Dermis microvascular lymphatic vessel endothelial cell (primary cell): ENCODE measurements around the gene DLGAP4. TPM values are rescaled to one million over a fixed set of nuclear protein-coding genes. Genes with fewer than 3 reads are reported as not detected.

Experiments
- DNase-seq, 2 donors: peaks; one replicate each; pipeline versions ENCODE4 v3.0.0 to v3.0.0-alpha.2; 2010; ENCODE audit warnings: low read depth in 2 of 2
- total RNA-seq: library from RNA; depleted of rRNA; stranded (reverse); fragments of >200 nt; gene quantifications from 2 replicates; pipeline ENCODE4 v1.2.1, GENCODE V29; 2014

Gene DLGAP4, protein sequence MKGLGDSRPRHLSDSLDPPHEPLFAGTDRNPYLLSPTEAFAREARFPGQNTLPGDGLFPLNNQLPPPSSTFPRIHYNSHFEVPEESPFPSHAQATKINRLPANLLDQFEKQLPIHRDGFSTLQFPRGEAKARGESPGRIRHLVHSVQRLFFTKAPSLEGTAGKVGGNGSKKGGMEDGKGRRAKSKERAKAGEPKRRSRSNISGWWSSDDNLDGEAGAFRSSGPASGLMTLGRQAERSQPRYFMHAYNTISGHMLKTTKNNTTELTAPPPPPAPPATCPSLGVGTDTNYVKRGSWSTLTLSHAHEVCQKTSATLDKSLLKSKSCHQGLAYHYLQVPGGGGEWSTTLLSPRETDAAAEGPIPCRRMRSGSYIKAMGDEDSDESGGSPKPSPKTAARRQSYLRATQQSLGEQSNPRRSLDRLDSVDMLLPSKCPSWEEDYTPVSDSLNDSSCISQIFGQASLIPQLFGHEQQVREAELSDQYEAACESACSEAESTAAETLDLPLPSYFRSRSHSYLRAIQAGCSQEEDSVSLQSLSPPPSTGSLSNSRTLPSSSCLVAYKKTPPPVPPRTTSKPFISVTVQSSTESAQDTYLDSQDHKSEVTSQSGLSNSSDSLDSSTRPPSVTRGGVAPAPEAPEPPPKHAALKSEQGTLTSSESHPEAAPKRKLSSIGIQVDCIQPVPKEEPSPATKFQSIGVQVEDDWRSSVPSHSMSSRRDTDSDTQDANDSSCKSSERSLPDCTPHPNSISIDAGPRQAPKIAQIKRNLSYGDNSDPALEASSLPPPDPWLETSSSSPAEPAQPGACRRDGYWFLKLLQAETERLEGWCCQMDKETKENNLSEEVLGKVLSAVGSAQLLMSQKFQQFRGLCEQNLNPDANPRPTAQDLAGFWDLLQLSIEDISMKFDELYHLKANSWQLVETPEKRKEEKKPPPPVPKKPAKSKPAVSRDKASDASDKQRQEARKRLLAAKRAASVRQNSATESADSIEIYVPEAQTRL
- 7.8 and 19.5 TPM in 2 replicates for total RNA-seq

DNA sequence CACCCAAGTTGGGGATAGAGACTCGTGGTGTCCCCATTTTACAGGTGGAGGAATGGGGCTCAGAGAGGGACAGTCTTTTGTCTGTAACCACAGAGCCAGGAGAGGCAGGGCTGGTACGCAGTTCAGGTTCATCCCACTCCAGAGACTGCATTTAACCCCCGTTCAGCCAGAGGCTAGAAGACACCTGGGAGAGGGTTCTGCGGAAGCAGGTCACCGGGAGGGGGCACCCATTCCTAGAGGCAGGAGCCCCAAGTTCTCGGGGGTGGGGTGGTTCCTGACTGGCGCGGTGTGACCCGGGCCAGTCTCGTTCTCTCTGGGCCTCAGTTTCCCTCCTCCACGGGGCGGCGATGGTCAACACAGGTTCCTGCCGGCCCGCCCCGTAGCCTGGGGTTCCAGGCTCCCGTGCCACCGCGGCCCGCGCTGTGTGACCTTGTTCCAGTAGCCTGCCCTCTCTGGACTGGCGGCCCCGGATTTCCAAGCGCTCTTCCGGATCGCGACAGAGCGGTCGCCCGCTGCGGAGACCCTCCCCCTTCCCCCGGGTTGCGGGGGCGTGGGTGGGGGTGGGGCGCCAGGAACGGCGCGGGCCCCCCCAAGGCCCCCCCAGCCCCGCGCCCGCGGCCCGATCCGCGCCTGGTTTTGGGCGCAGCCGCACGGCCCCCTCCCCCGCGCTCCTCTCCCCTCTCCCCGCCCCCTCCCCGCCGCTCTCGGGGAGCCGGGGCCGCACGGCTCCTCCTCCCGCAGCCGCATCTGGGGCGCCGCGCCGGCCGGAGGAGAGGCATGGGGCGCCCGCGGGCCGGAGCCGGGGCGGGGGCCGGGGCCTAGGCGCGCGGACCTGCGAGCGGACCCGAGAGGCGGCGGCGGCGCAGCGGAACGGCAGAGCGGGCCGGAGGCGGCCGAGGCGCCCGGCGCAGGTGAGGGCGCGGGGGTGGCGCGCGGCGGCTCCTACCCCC, at the start of gene DLGAP4:
Gene DLGAP4 (plus strand): TSS at position 738 of the 950 bp plus-strand sequence. CDS start 125,379 bp downstream, outside the sequence.
- DNase-seq, result no peak

DNA sequence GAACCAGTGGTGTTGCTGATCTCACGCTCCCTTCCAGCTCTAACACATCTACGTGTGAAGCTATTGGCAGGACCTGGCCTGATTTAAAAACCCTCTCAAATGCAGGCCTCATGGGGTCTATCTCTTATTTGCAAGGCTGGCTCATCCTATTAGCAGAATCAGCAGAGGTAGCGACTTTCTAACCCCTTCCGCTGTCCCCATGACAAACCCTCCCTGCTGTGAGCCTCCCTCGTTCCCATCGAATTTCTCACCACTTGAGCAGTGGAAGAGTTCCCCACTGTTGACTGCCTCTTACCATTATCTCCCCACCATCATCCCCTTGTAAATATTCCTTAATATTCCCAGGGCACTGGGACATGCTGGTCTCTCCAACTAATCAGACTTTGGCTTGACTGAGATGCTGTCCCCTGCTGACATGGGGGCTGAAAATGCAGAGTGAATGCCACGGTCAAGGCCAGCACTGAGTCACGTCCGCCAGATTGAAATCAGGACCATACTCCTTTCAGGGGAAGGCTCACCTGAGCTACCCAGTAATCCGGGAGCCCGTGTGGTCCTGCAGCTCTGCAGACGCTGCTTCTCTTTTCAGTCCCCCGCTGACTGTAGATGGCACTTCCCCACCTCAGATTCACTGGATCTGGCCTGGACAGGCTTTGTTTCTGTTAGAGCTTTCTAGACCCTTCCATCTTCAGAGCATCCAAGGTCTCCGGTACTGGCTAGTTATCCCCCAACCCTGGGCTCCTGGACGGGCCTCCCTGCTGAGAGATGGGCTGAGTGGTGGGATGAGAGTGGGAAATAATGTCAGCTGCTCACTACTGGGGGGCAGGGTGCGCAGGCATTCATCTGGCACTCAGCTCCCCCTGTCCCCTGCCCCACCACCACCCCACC, 46.7 kb upstream of the DLGAP4 start:
- DNase-seq, result no peak

DNA sequence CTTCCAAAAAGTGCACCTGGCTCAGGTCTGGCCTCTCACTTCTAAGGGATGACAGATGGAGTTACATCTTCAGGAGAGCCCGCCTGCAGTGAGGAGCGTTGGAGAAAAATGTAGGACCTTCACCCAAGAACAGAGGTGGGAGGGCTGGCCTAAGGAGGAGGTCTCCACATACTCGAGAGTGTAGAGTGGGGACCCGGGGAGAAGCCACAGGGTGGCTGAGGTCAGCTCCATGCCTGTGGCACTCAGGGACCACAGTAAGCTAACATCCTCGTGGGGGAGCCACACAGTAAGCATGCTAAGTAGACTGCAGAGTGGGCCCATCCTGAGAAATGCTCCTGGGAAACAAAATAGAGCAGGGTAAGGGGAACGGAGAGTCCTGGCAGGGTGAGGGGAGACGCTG, 45.8 kb upstream of the DLGAP4 start:
- DNase-seq, result no peak

DNA sequence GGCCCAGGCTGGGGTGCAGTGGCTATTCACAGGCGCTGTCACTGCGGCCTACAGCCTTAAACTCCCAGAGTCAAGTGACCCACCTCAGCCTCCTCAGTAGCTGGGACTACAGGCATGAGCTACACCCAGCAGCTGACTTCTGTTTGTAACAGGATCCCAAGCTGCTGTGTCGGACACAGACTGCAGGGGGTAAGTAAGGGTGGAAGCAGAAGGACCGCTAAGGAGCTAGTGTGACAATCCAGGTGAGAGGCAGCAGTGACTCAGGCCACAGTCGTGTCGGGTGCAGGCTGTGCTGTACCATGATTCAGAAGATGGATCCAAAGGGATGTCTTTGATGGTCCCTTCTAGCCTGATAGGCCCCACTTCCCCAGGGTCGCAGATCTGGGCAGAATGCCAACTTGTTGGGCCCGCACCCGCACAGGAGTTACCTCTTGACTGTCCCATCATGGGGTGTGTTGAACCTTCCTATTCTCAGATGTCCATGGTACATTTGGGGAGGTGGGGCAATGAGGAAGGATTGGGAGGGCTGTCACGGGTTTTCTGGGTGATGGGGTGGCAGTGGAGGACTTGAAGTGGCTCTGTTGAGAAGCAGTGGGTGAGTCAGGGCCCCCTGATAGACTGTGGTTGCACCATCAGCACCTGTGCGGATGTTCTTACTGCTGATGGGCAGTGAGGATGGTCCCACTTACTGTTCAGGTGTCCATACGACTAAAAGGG, 44.6 kb upstream of the DLGAP4 start:
- DNase-seq, result no peak

DNA sequence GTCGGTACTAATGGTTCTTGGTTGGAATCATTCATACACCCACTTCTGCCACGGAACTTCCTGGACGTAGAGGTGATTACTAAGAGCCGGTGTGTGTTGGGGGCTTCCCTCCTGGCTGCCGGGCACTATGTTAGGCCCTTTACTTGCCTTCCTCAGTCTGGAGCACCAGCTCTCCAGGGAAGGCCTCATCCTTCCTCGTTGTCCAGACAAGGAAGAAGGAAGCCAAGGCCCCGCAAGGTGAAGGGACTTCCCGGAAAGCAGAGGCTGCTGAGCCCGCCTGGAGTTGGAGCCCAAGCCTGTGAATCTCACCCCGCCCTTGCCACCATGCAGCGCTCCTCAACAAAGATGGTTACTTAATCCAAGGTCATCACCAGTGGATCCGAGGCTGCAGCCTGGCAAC, 43.7 kb upstream of the DLGAP4 start:
- no peak for DNase-seq

DNA sequence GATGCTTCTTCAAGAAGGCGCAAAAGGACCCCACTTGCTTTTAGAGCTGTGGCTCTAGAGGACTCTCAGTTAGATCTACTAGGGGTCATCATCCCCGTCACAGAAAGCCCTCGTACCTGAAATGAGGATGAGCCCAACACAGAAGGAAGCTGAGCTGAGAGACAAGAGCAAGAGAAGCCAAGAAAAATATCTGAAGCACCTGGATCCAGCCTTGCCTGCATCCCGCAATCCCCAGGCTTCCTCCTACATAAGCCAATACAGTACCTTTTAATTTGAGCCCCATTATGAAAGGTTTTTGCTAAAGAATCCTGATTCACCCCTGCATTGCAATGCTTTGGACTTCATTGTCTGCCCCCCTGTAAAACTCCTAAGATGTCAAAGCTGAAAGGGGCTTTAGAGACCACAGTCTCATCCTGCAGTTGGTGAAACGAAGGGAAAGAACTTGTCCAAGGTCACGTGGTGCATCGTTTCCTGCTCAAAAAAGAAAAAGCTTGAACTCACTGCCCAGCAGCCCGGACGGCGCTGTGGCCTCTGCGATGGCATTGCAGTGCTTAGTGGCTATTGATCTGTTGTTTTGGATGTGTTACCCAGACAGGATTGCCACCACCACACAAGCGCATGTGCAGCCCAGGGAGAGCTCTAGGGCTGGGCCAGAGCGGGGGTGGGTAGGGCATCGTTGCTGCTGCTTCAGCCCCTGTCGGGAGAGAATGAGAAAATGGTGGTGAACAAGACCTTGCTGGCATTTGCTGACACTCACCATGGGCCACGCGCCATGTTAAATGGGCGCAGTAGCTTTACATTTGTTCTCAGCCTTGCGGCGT, 41.5 kb upstream of the DLGAP4 start:
- DNase-seq, result no peak

DNA sequence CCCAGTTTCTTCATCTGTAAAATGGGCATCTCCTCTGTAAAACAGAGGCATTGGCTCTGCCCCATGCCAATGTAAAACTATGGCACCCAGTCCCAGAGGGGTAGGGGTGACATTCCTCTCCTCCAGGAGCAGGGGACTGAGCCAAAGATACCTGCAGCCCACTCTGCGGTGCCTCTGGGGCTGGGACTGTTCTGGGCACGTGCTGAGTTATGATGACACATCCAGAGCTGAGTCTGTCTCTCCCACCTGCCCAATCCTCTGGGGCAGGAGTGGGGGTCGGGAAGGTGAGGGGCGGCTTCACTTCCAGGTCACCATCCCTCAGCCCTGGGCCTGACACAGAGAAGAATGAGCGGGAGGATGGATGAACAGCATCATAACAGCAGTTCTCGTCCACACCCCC, 40.0 kb upstream of the DLGAP4 start:
- no peak for DNase-seq

DNA sequence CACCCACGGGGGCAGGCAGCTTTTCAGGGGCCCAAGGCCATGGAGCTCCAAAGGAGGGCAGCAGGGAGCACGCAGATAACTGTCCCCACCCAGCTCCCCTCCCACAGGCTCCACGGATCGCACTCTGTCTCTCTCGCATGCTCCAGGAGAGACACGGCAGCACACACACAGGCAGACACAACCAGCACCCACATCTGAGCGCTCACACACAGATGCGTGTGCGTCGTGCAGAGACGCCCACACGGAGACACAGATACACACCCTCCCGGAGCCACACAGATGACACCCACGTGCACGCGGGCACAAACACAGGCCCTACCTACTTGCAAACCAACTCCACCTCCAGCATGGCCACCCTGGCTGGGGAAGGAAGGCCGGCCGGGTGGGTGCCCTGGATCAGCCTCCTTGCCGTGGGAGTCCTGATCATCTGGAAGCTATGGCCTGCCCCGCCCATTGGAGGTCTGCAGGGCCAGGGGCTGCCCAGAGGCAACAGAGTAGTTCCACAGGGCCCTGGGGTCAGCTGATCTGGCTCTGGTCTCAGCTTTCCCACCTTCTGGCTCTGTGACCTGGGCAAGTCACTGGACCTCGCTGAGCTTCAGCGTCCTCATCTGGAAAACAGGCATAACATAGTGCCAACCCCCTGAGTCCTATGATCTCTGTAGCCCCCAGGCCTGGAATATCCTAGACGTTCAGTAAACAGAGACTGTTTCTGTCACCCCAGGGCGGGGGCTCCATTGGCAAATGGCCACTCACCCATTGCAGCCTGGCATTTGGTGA, 38.3 kb upstream of the DLGAP4 start:
- no peak for DNase-seq

DNA sequence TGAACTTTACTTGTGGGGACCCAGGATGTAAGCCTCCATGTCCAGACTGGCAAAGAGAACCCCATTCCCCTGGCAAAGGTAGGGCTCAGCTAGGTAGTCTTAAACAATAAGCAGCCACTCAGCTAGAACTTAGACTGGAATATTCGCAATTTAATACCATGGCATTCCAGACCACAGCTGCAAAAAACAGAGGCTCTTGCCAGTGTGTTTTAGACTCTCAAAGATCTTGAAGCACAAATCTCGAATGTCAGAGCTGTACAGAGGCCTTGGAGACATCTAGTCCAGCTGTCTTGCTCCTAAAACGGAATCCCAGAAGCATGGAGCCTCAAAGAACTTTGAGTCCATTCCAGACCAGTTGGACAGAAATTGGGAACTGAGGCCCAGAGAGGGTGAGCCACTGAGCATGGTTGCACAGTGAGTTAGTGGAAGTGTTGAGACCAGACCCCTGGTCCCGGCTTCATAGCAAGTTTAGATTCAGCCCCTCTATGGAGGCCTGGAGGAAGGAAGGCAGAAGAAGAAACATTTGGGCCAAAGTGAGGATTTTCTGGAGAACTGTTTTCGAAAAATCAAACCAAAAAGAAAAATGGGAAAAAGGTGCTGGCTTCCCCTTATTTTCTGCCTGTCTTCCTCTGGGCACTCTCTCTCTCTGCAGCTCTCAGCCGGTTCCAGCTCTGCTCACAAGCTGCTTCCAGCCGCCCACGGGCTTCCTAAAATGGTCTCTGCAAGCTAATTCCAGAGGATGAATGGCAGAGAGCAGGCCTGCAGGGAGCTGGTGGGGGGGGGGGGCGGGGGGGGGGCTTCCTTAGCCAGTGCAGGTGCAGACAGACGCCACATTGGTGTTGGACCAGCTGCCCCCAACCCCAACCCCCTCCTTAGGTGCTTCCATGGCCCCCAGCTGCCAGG, 37.4 kb upstream of the DLGAP4 start:
- no peak for DNase-seq

DNA sequence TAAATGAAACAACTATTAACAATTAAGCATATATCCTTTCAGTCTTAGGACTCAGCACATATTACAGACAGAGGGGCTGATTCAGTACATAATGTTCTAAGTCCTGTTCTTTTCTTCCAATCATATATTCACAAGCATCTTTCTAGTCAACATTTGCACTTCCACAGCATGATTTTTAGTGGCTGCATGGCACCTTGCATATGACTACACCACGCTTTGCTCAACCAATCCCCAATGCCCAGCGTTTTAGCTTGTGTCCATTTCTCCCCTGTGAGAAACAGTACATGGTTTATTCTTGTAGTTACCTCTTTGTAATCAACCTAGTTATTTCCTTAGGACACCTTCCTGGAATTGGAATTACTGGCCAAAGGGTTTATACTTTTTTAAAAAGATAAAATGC, 36.6 kb upstream of the DLGAP4 start:
- DNase-seq, result no peak

DNA sequence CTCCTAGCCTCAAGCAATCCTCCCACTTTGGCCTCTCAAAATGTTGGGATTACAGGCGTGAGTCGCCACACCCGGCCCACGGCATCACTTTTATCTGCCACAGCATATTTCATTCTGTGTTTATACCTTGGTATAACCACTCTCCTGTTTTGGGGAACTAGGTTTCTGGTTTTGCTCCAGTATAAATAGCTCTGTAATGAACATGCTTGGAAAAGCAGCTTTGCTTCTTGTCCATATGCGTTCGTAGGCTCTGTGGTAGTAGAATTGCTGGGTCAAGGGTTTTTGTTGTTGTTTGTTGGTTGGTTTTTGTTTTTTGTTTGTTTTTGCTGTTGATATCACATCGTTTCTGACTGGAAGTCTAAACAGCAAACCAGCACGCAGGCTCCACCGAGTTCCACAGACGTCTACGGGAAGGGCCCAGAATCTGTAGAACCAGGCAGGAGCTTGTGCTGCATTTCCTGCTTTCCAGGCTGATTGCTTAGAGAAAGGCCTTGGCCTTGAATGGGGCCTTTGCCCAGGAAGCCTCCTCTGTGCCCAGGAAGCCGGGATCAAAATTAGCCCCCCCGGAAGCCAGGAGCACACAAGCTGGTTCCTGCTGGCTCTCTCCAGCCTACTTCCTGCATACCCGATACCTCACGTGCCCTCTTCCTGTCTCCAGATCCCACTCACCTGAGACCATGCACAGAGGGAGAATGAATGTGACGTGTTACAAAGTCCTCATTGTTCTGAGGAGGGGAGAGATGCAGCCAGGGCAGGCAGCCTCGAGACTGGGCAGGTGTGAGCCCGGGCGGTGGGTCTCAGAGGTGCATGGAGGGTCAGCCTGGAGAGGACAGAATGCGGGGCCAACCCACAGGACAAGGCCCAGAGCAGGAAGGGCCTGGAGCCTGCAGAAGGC, 35.1 kb upstream of the DLGAP4 start:
- no peak for DNase-seq

DNA sequence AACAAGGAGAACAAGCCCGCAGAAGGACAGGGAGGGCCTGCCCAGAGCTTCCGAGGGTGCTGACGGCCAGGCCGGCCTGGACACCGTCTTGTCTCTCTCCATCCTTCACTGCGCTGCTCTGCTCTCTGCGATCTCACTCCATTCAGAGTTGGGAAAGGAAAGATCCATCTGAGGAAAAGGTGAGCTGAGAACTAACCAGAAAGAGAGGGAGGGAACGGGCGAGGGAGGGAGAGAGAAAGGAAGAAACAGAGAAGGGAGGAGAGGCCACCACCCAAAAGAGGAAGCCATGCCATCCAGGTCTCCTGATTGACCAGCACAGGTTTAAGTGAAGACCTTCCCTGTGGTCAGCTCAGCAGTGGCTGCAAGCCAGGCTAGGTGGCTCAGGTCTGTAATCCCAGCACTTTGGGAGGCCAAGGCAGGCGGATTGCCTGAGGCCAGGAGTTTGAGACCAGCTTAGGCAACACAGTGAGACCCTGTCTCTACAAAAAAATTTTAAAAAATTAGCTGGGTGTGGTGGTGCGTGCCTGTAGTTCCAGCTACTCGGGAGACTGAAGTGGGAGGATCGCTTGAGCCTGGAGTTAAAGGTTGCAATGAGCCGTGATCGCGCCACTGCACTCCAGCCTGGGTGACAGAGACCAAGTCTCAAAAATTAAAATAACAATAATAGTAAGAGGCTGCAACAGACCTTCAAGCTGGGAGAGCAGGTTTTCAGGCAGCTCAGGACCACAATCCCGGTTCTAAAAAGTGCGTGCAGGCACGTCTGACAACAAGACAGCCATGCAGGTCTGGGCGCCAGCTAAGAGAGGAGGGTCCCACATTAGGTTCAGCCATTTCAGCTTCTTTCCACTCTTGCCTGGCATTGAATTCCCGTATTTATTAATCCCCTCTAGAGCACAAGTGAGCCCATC, 34.2 kb upstream of the DLGAP4 start:
- DNase-seq, result no peak

DNA sequence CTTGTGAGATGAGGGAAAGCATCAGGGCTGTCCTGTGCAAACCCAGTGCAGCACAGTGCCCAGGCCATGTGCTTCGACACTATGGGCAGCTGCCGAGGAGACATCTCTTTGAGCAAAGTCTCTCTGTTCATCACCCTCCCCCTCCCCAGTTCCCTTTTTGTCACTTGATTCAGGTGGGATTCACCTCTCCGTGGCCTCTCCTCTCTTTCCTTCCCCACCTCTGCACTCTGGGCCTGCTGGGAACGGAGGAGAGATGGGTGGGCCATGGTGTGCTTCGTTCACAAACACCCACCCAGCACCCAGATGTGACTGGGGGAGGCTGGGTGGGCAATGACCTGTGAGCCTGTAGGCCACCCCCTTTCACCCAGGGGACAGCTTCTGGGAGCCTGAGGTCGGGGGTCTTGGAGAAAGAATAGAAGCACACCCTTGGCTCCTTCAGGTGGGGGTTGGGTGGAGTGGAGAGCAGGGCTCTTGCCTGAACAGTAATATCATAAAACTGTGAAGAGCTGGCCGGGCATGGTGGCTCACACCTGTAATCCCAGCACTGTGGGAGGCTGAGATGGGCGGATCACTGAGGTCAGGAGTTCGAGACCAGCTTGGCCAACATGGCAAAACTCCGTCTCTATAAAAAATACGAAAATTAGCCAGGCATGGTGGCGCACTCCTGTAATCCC, 33.5 kb upstream of the DLGAP4 start:
- no peak for DNase-seq
